Astrocyte (in vitro differentiated cells and primary cell): ENCODE measurements around the gene RANBP17. TPM values are rescaled to one million over a fixed set of nuclear protein-coding genes. Genes with fewer than 3 reads are reported as not detected.

Experiments used
- DNase-seq: peaks from one replicate; pipeline ENCODE4 v3.0.0-alpha.2; 2010; ENCODE audit warnings: low read depth
- FAIRE-seq: peaks from 2 replicates; lab custom pipeline; 2011; peaks lifted over from hg19 to GRCh38; lab: Jason Lieb, UNC
- H2AFZ ChIP-seq: 2 replicates; pipeline ENCODE4 v1.6.0; 2012; ENCODE audit warnings: low read depth, low read length, inconsistent platforms
- H3K27ac ChIP-seq: 2 replicates; pipeline ENCODE4 v1.5.1; 2011; ENCODE audit warnings: low read depth, low read length, inconsistent platforms
- H3K27me3 ChIP-seq: 2 replicates; pipeline ENCODE4 v1.6.0; 2011; ENCODE audit warnings: low read length, inconsistent platforms; ENCODE audit not compliant: insufficient read depth
- H3K36me3 ChIP-seq: 2 replicates; pipeline ENCODE4 v1.5.1; 2011; ENCODE audit warnings: low read length, inconsistent platforms; ENCODE audit not compliant: insufficient read depth
- H3K4me1 ChIP-seq: 2 replicates; pipeline ENCODE4 v1.5.1; 2011; ENCODE audit warnings: low read length, inconsistent platforms; ENCODE audit not compliant: insufficient read depth
- H3K4me2 ChIP-seq: 2 replicates; pipeline ENCODE4 v1.6.0; 2012; ENCODE audit warnings: low read length, inconsistent platforms
- H3K4me3 ChIP-seq: 2 replicates; pipeline ENCODE4 v1.5.1; 2011; ENCODE audit warnings: low read depth, mild to moderate bottlenecking, low read length, inconsistent platforms; ENCODE audit not compliant: insufficient read depth
- H3K79me2 ChIP-seq: 2 replicates; pipeline ENCODE4 v1.6.0; 2012; ENCODE audit warnings: mild to moderate bottlenecking, low read length, inconsistent platforms; ENCODE audit not compliant: insufficient read depth
- H3K9ac ChIP-seq: 2 replicates; pipeline ENCODE4 v1.6.0; 2012; ENCODE audit warnings: mild to moderate bottlenecking, low read length, inconsistent platforms
- H3K9me3 ChIP-seq: 2 replicates; pipeline ENCODE4 v1.5.1; 2012; ENCODE audit warnings: low read depth, mild to moderate bottlenecking, low read length, inconsistent platforms; ENCODE audit not compliant: insufficient read depth
- H4K20me1 ChIP-seq: 2 replicates; pipeline ENCODE4 v1.6.0; 2012; ENCODE audit warnings: low read length, inconsistent platforms; ENCODE audit not compliant: insufficient read depth
- H3K27ac Mint-ChIP-seq: one replicate; pipeline ENCODE4 v1.8.0; 2021; ENCODE audit warnings: mild to moderate bottlenecking, mixed read lengths; ENCODE audit not compliant: unreplicated experiment
- H3K27me3 Mint-ChIP-seq: one replicate; pipeline ENCODE4 v1.8.0; 2021; ENCODE audit warnings: low read depth, mixed read lengths; ENCODE audit not compliant: unreplicated experiment
- H3K36me3 Mint-ChIP-seq: one replicate; pipeline ENCODE4 v1.8.0; 2021; ENCODE audit warnings: low read depth, mixed read lengths; ENCODE audit not compliant: unreplicated experiment
- H3K4me1 Mint-ChIP-seq: one replicate; pipeline ENCODE4 v1.8.0; 2021; ENCODE audit warnings: low read depth, mixed read lengths; ENCODE audit not compliant: unreplicated experiment
- H3K4me3 Mint-ChIP-seq: one replicate; pipeline ENCODE4 v1.8.0; 2021; ENCODE audit warnings: mild to moderate bottlenecking, moderate library complexity, mixed read lengths; ENCODE audit not compliant: unreplicated experiment
- H3K9me3 Mint-ChIP-seq: one replicate; pipeline ENCODE4 v1.8.0; 2021; ENCODE audit warnings: mild to moderate bottlenecking, mixed read lengths; ENCODE audit not compliant: unreplicated experiment
- CTCF ChIP-seq: IDR thresholded peaks from 2 replicates; pipeline ENCODE4 v1.5.1; 2011; ENCODE audit warnings: low read depth, mild to moderate bottlenecking, inconsistent platforms, low read length, moderate library complexity; ENCODE audit not compliant: insufficient read depth
- EZH2 ChIP-seq: IDR thresholded peaks from 2 replicates; pipeline ENCODE4 v1.6.1; 2012; ENCODE audit warnings: mild to moderate bottlenecking, low read length, inconsistent platforms; ENCODE audit not compliant: insufficient read depth
- total RNA-seq: library from RNA; stranded (reverse); gene quantifications from 2 replicates; pipeline ENCODE4 v1.2.1, GENCODE V29; 2021

Gene RANBP17
- total RNA-seq, 1 donor from 2014 or later = 16.2 TPM

- no peak overlapping the region for H3K9ac ChIP-seq
- no peak overlapping the region for H3K4me2 ChIP-seq
- DNase-seq (no peak), FAIRE-seq (no peak)
- Mint-ChIP-seq H3K27ac (no peak overlapping the region), H3K27me3 (peaks cover 45% of the 10 kb centered on the region), H3K4me1 (peaks cover 15% of the 10 kb centered on the region), H3K4me3 (no peak overlapping the region), H3K36me3 (peaks cover 9% of the 10 kb centered on the region), H3K9me3 (peaks cover 1% of the 10 kb centered on the region)
- no peaks in the 10 kb centered on the region for H3K79me2 ChIP-seq
- no peak overlapping the region for H3K27ac ChIP-seq
- H3K4me1 ChIP-seq = peaks cover 11% of the 10 kb centered on the region
- no peaks in the 10 kb centered on the region for H3K9me3 ChIP-seq
- H4K20me1 ChIP-seq = no peaks in the 10 kb centered on the region
- H3K4me3 ChIP-seq = no peak overlapping the region
- H3K27me3 ChIP-seq = no peaks in the 10 kb centered on the region
- TF ChIP-seq CTCF = no peak
- no peak for TF ChIP-seq EZH2
- no peaks in the 10 kb centered on the region for H3K36me3 ChIP-seq
- no peak overlapping the region for H2AFZ ChIP-seq
Observed at GRCh38 chr5:171299228-171299627, 437.4 kb downstream of the RANBP17 start.

- Histone ChIP-seq H4K20me1 (no peaks in the 10 kb centered on the region), H3K4me2 (no peak overlapping the region), H3K4me1 (peaks cover 11% of the 10 kb centered on the region), H3K79me2 (no peaks in the 10 kb centered on the region), H3K9ac (no peak overlapping the region), H3K27me3 (peaks cover 1% of the 10 kb centered on the region), H3K27ac (no peak overlapping the region), H3K9me3 (no peaks in the 10 kb centered on the region), H3K4me3 (no peak overlapping the region), H3K36me3 (no peaks in the 10 kb centered on the region), H2AFZ (no peak overlapping the region)
- H3K36me3 Mint-ChIP-seq = peaks cover 7% of the 10 kb centered on the region
- TF ChIP-seq EZH2 (no peak), CTCF (no peak)
- DNase-seq (no peak), FAIRE-seq (no peak)
- H3K4me1 Mint-ChIP-seq = peaks cover 13% of the 10 kb centered on the region
- H3K4me3 Mint-ChIP-seq = no peak overlapping the region
- peaks cover 52% of the 10 kb centered on the region for H3K27me3 Mint-ChIP-seq
- peaks cover 1% of the 10 kb centered on the region for H3K9me3 Mint-ChIP-seq
- H3K27ac Mint-ChIP-seq = no peak overlapping the region
Observed at GRCh38 chr5:171299851-171300250, 438.0 kb downstream of the RANBP17 start.

- DNase-seq (no peak), FAIRE-seq (no peak)
- Mint-ChIP-seq H3K4me1 (peaks cover 8% of the 10 kb centered on the region), H3K4me3 (no peak overlapping the region), H3K9me3 (peaks cover 1% of the 10 kb centered on the region), H3K27me3 (peaks cover 57% of the 10 kb centered on the region), H3K36me3 (peaks cover 7% of the 10 kb centered on the region), H3K27ac (no peak overlapping the region)
- no peak overlapping the region for H2AFZ ChIP-seq
- H3K9ac ChIP-seq = no peak overlapping the region
- no peaks in the 10 kb centered on the region for H3K79me2 ChIP-seq
- no peaks in the 10 kb centered on the region for H4K20me1 ChIP-seq
- H3K27me3 ChIP-seq = peaks cover 6% of the 10 kb centered on the region
- no peak overlapping the region for H3K27ac ChIP-seq
- H3K4me2 ChIP-seq = no peak overlapping the region
- H3K9me3 ChIP-seq = no peaks in the 10 kb centered on the region
- H3K4me1 ChIP-seq = peaks cover 8% of the 10 kb centered on the region
- H3K4me3 ChIP-seq = no peak overlapping the region
- TF ChIP-seq CTCF = no peak
- TF ChIP-seq EZH2 = no peak
- no peaks in the 10 kb centered on the region for H3K36me3 ChIP-seq
Observed at GRCh38 chr5:171300358-171300757, 438.5 kb downstream of the RANBP17 start.
